Parathyroid adenoma (tissue), 2 donors: ENCODE data around the gene SYT15B.
"Not testable (repeated sequence)": the region's sequence is repeated elsewhere in the genome, so short reads cannot be mapped to it uniquely, and the experiment has no call there.

Source experiments
- H2AFZ ChIP-seq: fragments of 300-600 bp; sonication (generic); one replicate; pipeline ENCODE4 v1.7.0; 2017; ENCODE audit warnings: antibody characterized with exemption, mild to moderate bottlenecking
- H3K27ac ChIP-seq: fragments of 300-600 bp; sonication (generic); one replicate; pipeline ENCODE4 v1.7.0; 2017
- H3K27me3 ChIP-seq: fragments of 300-600 bp; sonication (generic); one replicate; pipeline ENCODE4 v1.7.0; 2017; ENCODE audit warnings: low read length; ENCODE audit not compliant: control insufficient read depth, insufficient read depth
- H3K36me3 ChIP-seq: fragments of 300-600 bp; sonication (generic); one replicate; pipeline ENCODE4 v1.7.0; 2017; ENCODE audit warnings: low read length; ENCODE audit not compliant: control insufficient read depth, insufficient read depth
- H3K4me1 ChIP-seq: fragments of 300-600 bp; sonication (generic); one replicate; pipeline ENCODE4 v1.7.0; 2017; ENCODE audit warnings: control low read depth
- H3K4me2 ChIP-seq: fragments of 300-600 bp; sonication (generic); one replicate; pipeline ENCODE4 v1.7.0; 2017; ENCODE audit warnings: low read length
- H3K4me3 ChIP-seq: fragments of 300-600 bp; sonication (generic); one replicate; pipeline ENCODE4 v1.7.0; 2017; ENCODE audit warnings: low read depth, low read length
- H3K79me2 ChIP-seq: fragments of 300-600 bp; sonication (generic); one replicate; pipeline ENCODE4 v1.7.0; 2017; ENCODE audit warnings: control low read depth
- H3K9ac ChIP-seq: fragments of 300-600 bp; sonication (generic); one replicate; pipeline ENCODE4 v1.7.0; 2017; ENCODE audit warnings: mild to moderate bottlenecking
- H3K9me3 ChIP-seq: fragments of 300-600 bp; sonication (generic); one replicate; pipeline ENCODE4 v1.7.0; 2017; ENCODE audit warnings: low read length; ENCODE audit not compliant: control insufficient read depth
- CTCF ChIP-seq: fragments of 300-600 bp; sonication (generic); IDR thresholded peaks from one replicate; pipeline ENCODE4 v1.7.0; 2017; ENCODE audit warnings: antibody characterized with exemption, mild to moderate bottlenecking
- donor health status: primary hyperparathyroidism.

Gene SYT15B

GRCh38 chr10:47743611-47744550 lies 19.5 kb downstream of the SYT15B start:
- H3K27ac ChIP-seq = peak overlapping the region; percentile 15
- H3K4me2 ChIP-seq = peak overlapping the region; percentile 38
- H3K4me3 ChIP-seq = peak overlapping the region; percentile 22
- peak overlapping the region; percentile 73 for H2AFZ ChIP-seq
- H3K9me3 ChIP-seq, H3K27me3 ChIP-seq, H3K36me3 ChIP-seq, H3K79me2 ChIP-seq, H3K4me1 ChIP-seq, H3K9ac ChIP-seq: not testable (repeated sequence)
- TF ChIP-seq CTCF = peak; percentile 13

DNA sequence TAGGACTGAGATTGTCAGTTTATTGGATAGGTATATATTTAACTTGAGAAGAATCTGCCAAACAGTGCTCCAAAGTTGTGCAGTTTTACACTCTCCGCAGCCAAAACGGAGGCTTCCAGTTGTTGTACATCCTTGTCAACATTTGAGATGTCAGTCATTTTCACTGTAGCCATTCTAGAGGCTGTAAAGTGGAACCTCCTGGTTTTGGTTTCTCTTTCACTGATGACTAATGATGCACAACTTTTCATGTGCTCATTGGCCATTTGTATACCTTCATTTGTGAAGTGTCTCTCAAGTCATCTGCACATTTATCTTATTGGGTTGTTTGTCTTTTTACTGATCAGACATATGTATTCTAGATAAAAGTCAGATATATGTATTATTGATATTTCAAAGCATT lies 22.5 kb downstream of the SYT15B start:
- H3K9ac ChIP-seq, H3K79me2 ChIP-seq, H3K4me2 ChIP-seq, H2AFZ ChIP-seq, H3K4me1 ChIP-seq, H3K36me3 ChIP-seq, H3K27ac ChIP-seq, H3K9me3 ChIP-seq, H3K4me3 ChIP-seq, H3K27me3 ChIP-seq: not testable (repeated sequence)

- not testable (repeated sequence) for H3K36me3 ChIP-seq, H3K27ac ChIP-seq, H3K4me2 ChIP-seq, H3K4me1 ChIP-seq, H2AFZ ChIP-seq, H3K4me3 ChIP-seq, H3K9ac ChIP-seq, H3K27me3 ChIP-seq, H3K9me3 ChIP-seq, H3K79me2 ChIP-seq
Measured at GRCh38 chr10:47730911-47731310, 32.5 kb downstream of the SYT15B start.

DNA sequence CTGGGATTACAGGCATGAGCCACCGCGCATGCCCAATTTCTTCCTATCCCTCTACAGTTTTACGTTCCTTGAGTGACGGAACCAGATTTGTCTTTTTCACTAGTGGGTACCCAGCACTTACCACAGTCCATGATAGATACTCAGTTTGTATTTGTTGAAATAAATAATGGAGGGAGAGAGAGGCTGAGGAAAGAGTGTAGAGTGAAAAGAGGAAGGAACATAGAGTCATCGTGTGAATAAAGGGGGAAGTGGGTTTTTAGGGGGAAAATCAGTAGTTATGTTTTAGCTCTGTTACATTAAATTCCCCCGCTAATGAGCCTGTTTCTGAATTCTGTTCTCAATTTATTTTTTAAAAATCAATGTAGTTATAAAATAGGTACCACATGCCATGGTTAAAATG lies 37.7 kb downstream of the SYT15B start:
- H3K4me1 ChIP-seq, H3K9ac ChIP-seq, H3K27me3 ChIP-seq, H2AFZ ChIP-seq, H3K36me3 ChIP-seq, H3K4me3 ChIP-seq, H3K27ac ChIP-seq, H3K9me3 ChIP-seq, H3K4me2 ChIP-seq, H3K79me2 ChIP-seq: not testable (repeated sequence)

DNA sequence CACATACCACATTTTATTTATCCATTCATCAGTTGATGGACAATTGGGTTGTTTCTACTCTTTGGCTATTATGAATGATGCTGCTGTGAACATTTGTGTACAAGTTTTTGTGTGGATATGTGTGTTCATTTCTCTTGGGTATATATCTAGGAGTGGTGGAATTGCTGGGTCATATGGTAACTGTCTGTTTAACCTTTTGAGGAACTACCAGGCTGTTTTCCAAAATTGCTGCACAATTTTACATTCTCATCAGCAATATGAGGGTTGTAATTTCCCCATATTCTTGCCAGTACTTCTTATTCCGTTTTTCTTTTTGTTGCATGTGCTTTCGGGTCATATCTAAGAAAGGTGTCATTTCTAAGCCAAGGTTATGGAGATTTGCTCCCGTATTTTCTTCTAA lies 38.3 kb downstream of the SYT15B start:
- not testable (repeated sequence) for H3K4me2 ChIP-seq, H3K4me1 ChIP-seq

DNA sequence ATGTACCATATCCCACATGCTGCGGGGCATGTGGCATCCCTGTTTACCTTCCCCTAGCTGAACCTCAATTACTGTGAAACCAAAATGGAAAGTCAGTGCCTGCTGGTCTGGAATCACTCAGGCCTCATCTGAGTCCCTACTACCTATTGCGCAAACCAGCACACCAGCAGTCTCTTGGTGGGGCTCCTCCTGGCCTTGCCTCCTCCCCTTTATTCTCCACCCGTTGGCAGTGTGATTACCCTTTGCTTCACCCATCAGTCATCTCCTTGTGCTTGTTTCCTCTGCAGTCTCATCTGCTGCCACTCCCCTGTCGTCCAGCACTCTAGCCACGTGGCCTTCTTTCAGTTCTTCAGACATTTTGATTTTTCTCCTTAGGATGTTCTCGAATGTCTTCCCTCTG lies 39.3 kb downstream of the SYT15B start:
- not testable (repeated sequence) for H3K9me3 ChIP-seq, H2AFZ ChIP-seq, H3K36me3 ChIP-seq, H3K79me2 ChIP-seq, H3K4me2 ChIP-seq, H3K27ac ChIP-seq, H3K27me3 ChIP-seq, H3K4me1 ChIP-seq, H3K9ac ChIP-seq, H3K4me3 ChIP-seq

More for the DNA sequence above, 38.3 kb downstream of the SYT15B start:
- not testable (repeated sequence) for H3K9ac ChIP-seq, H3K9me3 ChIP-seq, H3K79me2 ChIP-seq, H3K27me3 ChIP-seq, H2AFZ ChIP-seq, H3K27ac ChIP-seq, H3K4me3 ChIP-seq, H3K36me3 ChIP-seq

GRCh38 chr10:47723362-47723761 lies 40.0 kb downstream of the SYT15B start:
- not testable (repeated sequence) for H3K9ac ChIP-seq, H3K27me3 ChIP-seq, H3K4me1 ChIP-seq, H3K4me2 ChIP-seq, H3K4me3 ChIP-seq, H3K36me3 ChIP-seq, H2AFZ ChIP-seq, H3K9me3 ChIP-seq, H3K27ac ChIP-seq, H3K79me2 ChIP-seq

GRCh38 chr10:47717011-47717769 lies 46.2 kb downstream of the SYT15B start:
- not testable (repeated sequence) for H2AFZ ChIP-seq, H3K36me3 ChIP-seq, H3K4me2 ChIP-seq, H3K27ac ChIP-seq, H3K27me3 ChIP-seq, H3K4me3 ChIP-seq, H3K9ac ChIP-seq, H3K4me1 ChIP-seq, H3K9me3 ChIP-seq, H3K79me2 ChIP-seq
